Ovary (tissue), 3 donors: Measurements from ENCODE around the gene SMG6.

Source experiments
- EP300 ChIP-seq: sonication (generic); formaldehyde crosslinking; IDR thresholded peaks from one replicate; pipeline ENCODE4 v1.6.1; 2017; ENCODE audit warnings: antibody characterized with exemption
- POLR2A ChIP-seq: fragments of 450-650 bp; IDR thresholded peaks from one replicate; pipeline ENCODE4 v1.6.1; 2017; ENCODE audit warnings: antibody characterized with exemption, mild to moderate bottlenecking, moderate library complexity
- TF ChIP-seq, protein P1 (sequence below), 3 donors: fragments of 450-650 bp in 2 of 3; fragments of 200-600 bp in 1 of 3; IDR thresholded peaks; one replicate each; pipeline versions ENCODE4 v1.5.1 to v1.8.0; 2016 to 2022; ENCODE audit warnings: antibody characterized with exemption in 3 of 3, mild to moderate bottlenecking in 1 of 3
- donor health status: DM: no; HTN: no; CAD: no.

- TF ChIP-seq POLR2A (no peak), EP300 (no peak)
- TF ChIP-seq, protein P1, sequence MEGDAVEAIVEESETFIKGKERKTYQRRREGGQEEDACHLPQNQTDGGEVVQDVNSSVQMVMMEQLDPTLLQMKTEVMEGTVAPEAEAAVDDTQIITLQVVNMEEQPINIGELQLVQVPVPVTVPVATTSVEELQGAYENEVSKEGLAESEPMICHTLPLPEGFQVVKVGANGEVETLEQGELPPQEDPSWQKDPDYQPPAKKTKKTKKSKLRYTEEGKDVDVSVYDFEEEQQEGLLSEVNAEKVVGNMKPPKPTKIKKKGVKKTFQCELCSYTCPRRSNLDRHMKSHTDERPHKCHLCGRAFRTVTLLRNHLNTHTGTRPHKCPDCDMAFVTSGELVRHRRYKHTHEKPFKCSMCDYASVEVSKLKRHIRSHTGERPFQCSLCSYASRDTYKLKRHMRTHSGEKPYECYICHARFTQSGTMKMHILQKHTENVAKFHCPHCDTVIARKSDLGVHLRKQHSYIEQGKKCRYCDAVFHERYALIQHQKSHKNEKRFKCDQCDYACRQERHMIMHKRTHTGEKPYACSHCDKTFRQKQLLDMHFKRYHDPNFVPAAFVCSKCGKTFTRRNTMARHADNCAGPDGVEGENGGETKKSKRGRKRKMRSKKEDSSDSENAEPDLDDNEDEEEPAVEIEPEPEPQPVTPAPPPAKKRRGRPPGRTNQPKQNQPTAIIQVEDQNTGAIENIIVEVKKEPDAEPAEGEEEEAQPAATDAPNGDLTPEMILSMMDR (IDR thresholded peaks at IDR 0.05): peak in 2 of 3 donors; percentile 19 to 36
Observed at GRCh38 chr17:2094891-2095535, 208.6 kb downstream of the SMG6 start.
